Fibroblast of pulmonary artery (primary cell): ENCODE data around the gene NRM.
"Not testable (repeated sequence)": the region's sequence is repeated elsewhere in the genome, so short reads cannot be mapped to it uniquely, and the experiment has no call there.

Source experiments
- DNase-seq: peaks from one replicate; pipeline ENCODE4 v3.0.0-alpha.2; 2010; ENCODE audit warnings: low read depth
- H3K4me3 ChIP-seq: replicated peaks from 2 replicates; pipeline ENCODE4 v1.5.1; 2011; ENCODE audit warnings: low read depth, mild to moderate bottlenecking, control low read depth, low read length, moderate library complexity
- TF ChIP-seq, protein P1 (sequence below): IDR thresholded peaks from 2 replicates; pipeline ENCODE4 v1.5.1; 2011; ENCODE audit warnings: mild to moderate bottlenecking, control low read depth, low read length, inconsistent platforms; ENCODE audit errors: missing control alignments

NRM gene

GRCh38 chr6:30679765-30680535 lies 10.8 kb downstream of the NRM start:
- no peak for DNase-seq
- TF ChIP-seq, protein P1, sequence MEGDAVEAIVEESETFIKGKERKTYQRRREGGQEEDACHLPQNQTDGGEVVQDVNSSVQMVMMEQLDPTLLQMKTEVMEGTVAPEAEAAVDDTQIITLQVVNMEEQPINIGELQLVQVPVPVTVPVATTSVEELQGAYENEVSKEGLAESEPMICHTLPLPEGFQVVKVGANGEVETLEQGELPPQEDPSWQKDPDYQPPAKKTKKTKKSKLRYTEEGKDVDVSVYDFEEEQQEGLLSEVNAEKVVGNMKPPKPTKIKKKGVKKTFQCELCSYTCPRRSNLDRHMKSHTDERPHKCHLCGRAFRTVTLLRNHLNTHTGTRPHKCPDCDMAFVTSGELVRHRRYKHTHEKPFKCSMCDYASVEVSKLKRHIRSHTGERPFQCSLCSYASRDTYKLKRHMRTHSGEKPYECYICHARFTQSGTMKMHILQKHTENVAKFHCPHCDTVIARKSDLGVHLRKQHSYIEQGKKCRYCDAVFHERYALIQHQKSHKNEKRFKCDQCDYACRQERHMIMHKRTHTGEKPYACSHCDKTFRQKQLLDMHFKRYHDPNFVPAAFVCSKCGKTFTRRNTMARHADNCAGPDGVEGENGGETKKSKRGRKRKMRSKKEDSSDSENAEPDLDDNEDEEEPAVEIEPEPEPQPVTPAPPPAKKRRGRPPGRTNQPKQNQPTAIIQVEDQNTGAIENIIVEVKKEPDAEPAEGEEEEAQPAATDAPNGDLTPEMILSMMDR, result no peak
- peak overlapping the region; percentile 29 for H3K4me3 ChIP-seq

- TF ChIP-seq, protein P1, result peak; percentile 90
- H3K4me3 ChIP-seq, result peak overlapping the region; percentile 29
- DNase-seq, result peak; percentile 82
These were observed 11.6 kb downstream of the NRM start for GRCh38 chr6:30678964-30679726.

GRCh38 chr6:30676660-30677285 lies 14.0 kb downstream of the NRM start:
- no peak for DNase-seq
- TF ChIP-seq, protein P1, result no peak
- H3K4me3 ChIP-seq, result no peak overlapping the region

GRCh38 chr6:30672445-30673253 lies 18.1 kb downstream of the NRM start, which contains the start of gene DHX16:
Gene DHX16, minus strand, starts transcription at chr6:30673006. Its CDS starts 165 bp downstream, at chr6:30672841.
- H3K4me3 ChIP-seq, result peak within 1 kb of the TSS; percentile 98
- DNase-seq, result peak; percentile 99
- TF ChIP-seq, protein P1, result peak; percentile 92

DNA sequence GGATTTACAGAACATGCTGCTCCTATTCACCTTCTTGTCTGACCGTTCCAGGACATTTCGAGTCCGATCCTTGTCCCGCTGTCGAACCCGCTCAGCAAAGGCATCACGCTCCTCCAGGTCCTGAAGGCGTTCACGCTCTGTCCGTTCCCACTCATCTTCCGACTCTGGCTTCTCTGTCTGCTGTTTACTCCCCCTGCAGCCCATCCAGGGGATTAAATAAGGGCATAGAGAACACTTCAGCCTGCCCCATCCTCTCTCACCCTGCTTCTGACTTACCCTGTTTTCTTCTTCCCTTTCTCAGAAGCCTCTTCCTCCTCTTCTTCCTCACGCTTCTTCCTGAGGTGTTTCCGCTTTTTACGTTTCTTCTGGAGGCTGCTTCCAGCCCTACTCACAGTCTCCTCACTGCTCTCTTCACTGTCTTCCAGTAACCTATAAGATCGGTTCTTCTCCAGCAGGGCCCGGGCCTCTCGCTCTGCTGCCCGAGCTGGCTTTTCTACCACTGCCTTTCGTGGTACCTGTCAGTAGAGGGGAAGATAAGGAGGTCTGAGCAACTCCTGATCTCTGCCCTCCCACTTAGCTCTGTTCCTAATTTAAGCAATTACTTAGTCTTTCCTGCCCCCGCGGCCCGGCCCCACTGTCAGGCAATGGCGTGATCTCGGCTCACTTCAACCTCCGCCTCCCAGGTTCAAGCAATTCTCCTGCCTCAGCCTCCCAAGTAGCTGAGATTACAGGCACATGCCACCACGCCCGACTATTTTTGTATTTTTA lies 19.8 kb downstream of the NRM start:
- H3K4me3 ChIP-seq, result no peak overlapping the region
- TF ChIP-seq, protein P1, result peak; percentile 29
- DNase-seq, result no peak

DNA sequence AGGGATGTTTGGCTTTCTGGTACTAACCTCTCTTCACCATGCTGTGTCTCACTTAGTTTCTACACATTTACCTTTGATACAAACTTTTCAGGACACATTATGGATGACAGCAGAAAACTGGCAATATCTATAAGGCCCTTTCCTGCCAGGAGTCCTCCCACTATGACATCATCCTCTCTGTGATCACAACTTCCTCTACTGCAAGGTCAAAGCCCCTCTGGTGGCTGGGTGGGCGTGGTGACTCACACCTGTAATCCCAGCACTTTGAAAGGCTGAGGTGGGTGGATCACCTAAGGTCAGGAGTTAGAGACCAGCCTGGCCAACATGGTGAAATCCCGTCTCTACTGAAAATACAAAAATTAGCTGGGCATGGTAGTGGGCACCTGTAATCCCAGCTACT lies 24.5 kb downstream of the NRM start:
- H3K4me3 ChIP-seq, DNase-seq: not testable (repeated sequence)
